ENCODE measurements around the gene KCNA2.

KCNA2 gene

DNA sequence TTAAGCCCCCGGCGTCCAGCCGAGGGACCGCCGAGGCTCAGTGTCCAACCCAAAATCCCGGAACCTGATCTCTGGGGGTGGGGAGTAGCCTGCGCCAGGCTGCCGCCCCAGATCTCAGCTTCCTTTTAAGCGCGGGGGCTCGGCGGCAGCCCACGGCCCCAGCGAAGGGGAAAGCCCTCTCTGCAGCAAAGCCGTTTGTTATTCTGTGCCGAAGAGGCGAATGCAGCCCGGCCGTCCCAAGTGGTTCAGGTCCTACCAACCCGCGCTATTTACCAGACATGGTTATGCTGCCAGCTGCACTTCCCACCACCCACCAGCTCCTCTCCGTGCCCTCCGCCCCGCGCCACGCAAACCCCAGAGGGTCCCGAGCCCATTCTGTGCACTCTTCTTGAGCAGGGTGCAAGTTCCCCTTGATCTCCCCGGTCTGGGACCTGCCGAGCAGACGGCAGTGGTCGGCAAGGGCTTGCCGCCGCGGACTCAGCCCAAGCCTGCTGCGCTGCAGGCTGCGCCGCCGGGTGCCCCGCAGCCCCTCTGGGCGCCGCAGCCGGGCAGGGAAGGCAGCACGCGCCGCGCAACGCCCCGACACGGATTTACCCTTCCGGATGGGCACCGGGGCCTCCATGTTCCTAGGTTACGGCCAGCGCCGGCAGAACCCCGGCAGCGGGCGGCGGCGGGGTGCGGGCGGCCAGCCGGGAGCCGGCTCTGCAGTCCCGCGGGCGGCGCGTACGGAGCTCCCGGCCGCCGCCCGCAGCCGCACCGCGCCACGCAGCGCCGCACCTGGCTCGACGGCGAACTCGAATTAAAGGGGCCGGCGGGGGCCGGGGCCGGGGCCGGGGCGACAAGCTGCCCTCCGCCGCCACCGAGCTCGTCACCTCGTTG, 738 bp upstream of the KCNA2 start:
- DNase-seq (ENCODE audit: low read depth) = no peak
- H3K4me3 ChIP-seq (ENCODE audit: low read depth, low read length) = peak overlapping the region; percentile 43

GRCh38 chr1:110605446-110605845, 712 bp downstream of the KCNA2 start:
- no peak for DNase-seq (ENCODE audit: low read depth)
- H3K4me3 ChIP-seq (ENCODE audit: low read depth, low read length) = no peak overlapping the region

- H3K4me3 ChIP-seq (ENCODE audit: low read depth, low read length) = no peak overlapping the region
- no peak for DNase-seq (ENCODE audit: low read depth)
Observed at GRCh38 chr1:110604586-110605148, 1.5 kb downstream of the KCNA2 start.

DNA sequence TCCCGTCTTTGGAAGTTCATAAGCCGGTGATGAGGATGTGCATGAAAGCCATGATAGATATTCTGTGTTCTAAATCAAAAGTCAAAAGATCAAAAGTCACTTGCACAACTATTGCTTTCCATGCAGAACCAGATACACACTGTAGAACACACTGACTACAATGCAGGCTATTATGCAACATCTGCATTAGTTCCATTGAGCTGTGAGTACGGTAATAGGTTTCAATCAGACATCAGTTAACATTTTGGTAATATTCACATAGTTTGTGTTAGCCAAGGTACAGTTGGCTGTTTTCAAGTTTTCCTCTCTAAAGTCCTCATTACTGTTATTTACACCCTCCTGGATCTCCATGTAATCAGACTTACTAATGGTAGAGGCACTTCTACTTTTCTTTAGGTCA, 3.1 kb downstream of the KCNA2 start:
- no peak overlapping the region for H3K4me3 ChIP-seq (ENCODE audit: low read depth, low read length)

GRCh38 chr1:110602466-110602865, 3.7 kb downstream of the KCNA2 start:
- no peak overlapping the region for H3K4me3 ChIP-seq (ENCODE audit: low read depth, low read length)
- no peak for DNase-seq (ENCODE audit: low read depth)

More for the DNA sequence above, 3.1 kb downstream of the KCNA2 start:
- DNase-seq (ENCODE audit: low read depth) = no peak

- no peak for DNase-seq (ENCODE audit: low read depth)
- no peak overlapping the region for H3K4me3 ChIP-seq (ENCODE audit: low read depth, low read length)
Observed at GRCh38 chr1:110601332-110601731, 4.8 kb downstream of the KCNA2 start.

- DNase-seq (ENCODE audit: low read depth) = no peak
- H3K4me3 ChIP-seq (ENCODE audit: low read depth, low read length) = no peak overlapping the region
Observed at GRCh38 chr1:110600716-110601115, 5.4 kb downstream of the KCNA2 start.

DNA sequence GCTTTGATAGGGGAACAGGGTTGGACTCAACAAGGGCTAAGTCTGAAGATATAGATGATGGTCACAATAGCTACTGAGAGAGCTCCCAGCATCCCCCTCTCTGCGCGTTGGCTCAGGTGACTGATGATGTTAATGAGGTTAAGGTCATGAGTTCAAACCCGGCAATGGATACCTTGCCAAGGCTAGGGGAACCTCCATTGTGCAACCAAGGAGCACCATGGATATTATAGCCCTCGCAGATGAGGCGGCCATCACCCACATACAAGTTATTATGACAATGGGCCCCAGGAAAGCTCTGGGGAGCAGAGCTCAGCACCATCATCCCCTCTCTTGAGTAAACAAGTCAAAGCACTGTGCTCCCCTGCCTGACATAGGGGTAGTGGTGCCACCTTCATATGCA, 8.2 kb downstream of the KCNA2 start:
- DNase-seq (ENCODE audit: low read depth) = no peak
- H3K4me3 ChIP-seq (ENCODE audit: low read depth, low read length) = no peak overlapping the region

DNA sequence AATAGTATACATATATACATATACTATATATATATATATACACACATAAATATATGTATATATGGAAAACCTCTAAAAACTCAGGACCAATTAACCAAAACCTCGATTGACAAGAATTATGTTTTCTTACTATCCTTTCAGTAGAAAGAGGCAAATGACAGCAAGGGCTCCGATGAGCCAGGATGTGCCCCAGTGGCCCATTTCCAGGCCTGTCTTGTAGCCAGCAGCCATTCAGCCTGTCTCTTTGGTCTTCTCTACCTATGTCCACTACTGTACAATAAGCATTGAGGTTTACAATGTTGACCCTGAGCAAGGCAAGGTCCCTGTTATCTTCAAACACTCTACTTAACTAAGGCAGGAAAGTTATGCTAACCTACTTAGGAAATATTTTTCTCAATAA, 9.8 kb downstream of the KCNA2 start:
- no peak for DNase-seq (ENCODE audit: low read depth)
- H3K4me3 ChIP-seq (ENCODE audit: low read depth, low read length) = no peak overlapping the region

- H3K4me3 ChIP-seq (ENCODE audit: low read depth, low read length) = no peak overlapping the region
Observed at GRCh38 chr1:110595353-110595710, 10.8 kb downstream of the KCNA2 start.

GRCh38 chr1:110594456-110595352, 11.5 kb downstream of the KCNA2 start:
- no peak for DNase-seq (ENCODE audit: low read depth)

More at GRCh38 chr1:110595353-110595710, 10.8 kb downstream of the KCNA2 start:
- no peak for DNase-seq (ENCODE audit: low read depth)

GRCh38 chr1:110593902-110594301, 12.3 kb downstream of the KCNA2 start:
- no peak for DNase-seq (ENCODE audit: low read depth)
- H3K4me3 ChIP-seq (ENCODE audit: low read depth, low read length) = no peak overlapping the region

More at GRCh38 chr1:110594456-110595352, 11.5 kb downstream of the KCNA2 start:
- H3K4me3 ChIP-seq (ENCODE audit: low read depth, low read length) = no peak overlapping the region

DNA sequence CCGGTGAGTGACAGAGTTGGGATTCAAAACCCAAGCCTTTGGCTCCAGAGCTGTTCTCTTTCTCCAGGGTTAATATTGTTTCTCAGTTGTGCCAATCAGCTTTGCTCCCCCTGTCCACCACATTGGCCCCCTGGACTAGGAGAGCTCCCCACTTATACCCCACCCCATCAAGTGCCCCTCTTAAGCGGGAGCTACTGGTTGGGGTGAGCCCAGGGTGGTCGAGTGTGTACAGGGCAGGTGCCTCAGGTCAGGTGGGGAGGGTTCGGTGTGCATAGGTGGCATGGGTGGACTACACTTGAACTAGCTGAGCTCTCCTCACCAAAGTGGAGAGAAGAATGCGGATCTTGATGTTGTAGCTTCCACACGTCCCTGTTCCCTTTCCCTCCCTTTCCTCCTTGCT, 14.2 kb downstream of the KCNA2 start:
- DNase-seq (ENCODE audit: low read depth) = no peak
- no peak overlapping the region for H3K4me3 ChIP-seq (ENCODE audit: low read depth, low read length)

DNA sequence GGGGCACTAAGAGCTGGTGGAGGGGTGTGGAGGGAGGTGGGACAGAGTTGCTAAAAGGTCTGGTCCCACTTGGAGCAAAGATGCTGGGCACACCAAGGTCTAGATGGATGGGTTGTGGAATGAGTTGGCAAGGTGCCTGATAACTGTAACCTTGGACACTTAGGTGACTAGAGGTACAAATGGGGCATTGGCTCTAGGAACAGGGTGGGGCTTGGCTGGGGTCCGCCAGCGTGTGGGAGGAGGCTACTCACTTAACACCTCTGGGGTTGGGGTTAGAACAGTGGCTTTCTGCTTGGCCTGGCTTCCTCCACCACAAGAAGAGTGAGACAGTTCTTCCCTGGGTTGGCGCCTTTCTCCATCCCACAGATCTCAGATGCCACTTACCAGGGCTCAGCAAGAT, 17.2 kb downstream of the KCNA2 start:
- H3K4me3 ChIP-seq (ENCODE audit: low read depth, low read length) = no peak overlapping the region
- no peak for DNase-seq (ENCODE audit: low read depth)

GRCh38 chr1:110588486-110588885, 17.7 kb downstream of the KCNA2 start:
- H3K4me3 ChIP-seq (ENCODE audit: low read depth, low read length) = no peak overlapping the region
- no peak for DNase-seq (ENCODE audit: low read depth)

- no peak for DNase-seq (ENCODE audit: low read depth)
Observed at GRCh38 chr1:110587906-110588305, 18.3 kb downstream of the KCNA2 start.

GRCh38 chr1:110585481-110585880, 20.7 kb downstream of the KCNA2 start:
- no peak for DNase-seq (ENCODE audit: low read depth)
- H3K4me3 ChIP-seq (ENCODE audit: low read depth, low read length) = no peak overlapping the region

More at GRCh38 chr1:110587906-110588305, 18.3 kb downstream of the KCNA2 start:
- H3K4me3 ChIP-seq (ENCODE audit: low read depth, low read length) = no peak overlapping the region

- DNase-seq (ENCODE audit: low read depth) = no peak
Observed at GRCh38 chr1:110584045-110584444, 22.1 kb downstream of the KCNA2 start.

GRCh38 chr1:110583505-110583904, 22.7 kb downstream of the KCNA2 start:
- H3K4me3 ChIP-seq (ENCODE audit: low read depth, low read length) = no peak overlapping the region
- DNase-seq (ENCODE audit: low read depth) = no peak

More at GRCh38 chr1:110584045-110584444, 22.1 kb downstream of the KCNA2 start:
- H3K4me3 ChIP-seq (ENCODE audit: low read depth, low read length) = no peak overlapping the region

DNA sequence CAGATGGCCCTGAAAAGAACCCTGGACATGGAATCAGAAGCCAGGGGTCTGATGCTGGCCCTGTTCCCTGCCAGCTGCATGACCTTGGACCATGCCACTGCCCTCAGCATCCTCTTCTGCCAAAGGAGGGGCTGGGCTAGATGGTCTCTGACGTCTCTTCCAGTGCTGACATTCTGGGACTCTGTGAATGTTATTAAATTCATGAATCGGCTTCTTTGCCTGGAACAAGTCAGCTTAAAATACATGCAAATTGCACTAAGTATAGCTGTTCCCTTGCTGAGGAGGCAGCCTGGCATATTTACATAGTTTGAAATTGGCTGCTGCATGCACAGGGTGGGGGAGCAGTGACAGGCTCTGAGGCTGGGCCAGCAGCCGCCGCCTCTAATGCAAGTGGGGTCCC, 23.8 kb downstream of the KCNA2 start:
- DNase-seq (ENCODE audit: low read depth) = no peak

More for the DNA sequence above, 23.8 kb downstream of the KCNA2 start:
- no peak overlapping the region for H3K4me3 ChIP-seq (ENCODE audit: low read depth, low read length)

Measured in skeletal muscle cell (primary cell).